WTC11 (cell line): ENCODE data around the gene CCDC116. TPM values are rescaled to one million over a fixed set of nuclear protein-coding genes. Genes with fewer than 3 reads are reported as not detected.

Source experiments
- ATAC-seq: fragments of 200-7000 bp; cut with Tn5 transposase; 2 replicates; pipeline ENCODE4 v1.10.0; 2021; ENCODE audit warnings: mild to moderate bottlenecking, moderate library complexity
- CTCF ChIA-PET: fragments of 300-600 bp; sonication (Branson Sonifier 250); formaldehyde crosslinking; loops from one replicate; lab custom pipeline; 2021; ENCODE audit warnings: antibody characterized with exemption; lab: Charles Lee
- POLR2A ChIA-PET: fragments of 350-600 bp; sonication (Branson Sonifier 250); formaldehyde crosslinking; loops from one replicate; lab custom pipeline; 2021; ENCODE audit warnings: antibody characterized with exemption; lab: Charles Lee
- DNase-seq: peaks from one replicate; pipeline ENCODE4 v3.0.0; 2021; ENCODE audit warnings: low spot score
- H3K27ac Mint-ChIP-seq: 2 replicates; pipeline ENCODE4 v1.8.0; 2021; ENCODE audit warnings: mixed read lengths
- H3K27me3 Mint-ChIP-seq: 2 replicates; pipeline ENCODE4 v1.8.0; 2021; ENCODE audit warnings: low read depth, mild to moderate bottlenecking, moderate library complexity, mixed read lengths
- H3K36me3 Mint-ChIP-seq: 2 replicates; pipeline ENCODE4 v1.8.0; 2021; ENCODE audit warnings: mixed read lengths
- H3K4me1 Mint-ChIP-seq: 2 replicates; pipeline ENCODE4 v1.8.0; 2022; ENCODE audit warnings: mixed read lengths
- H3K4me3 Mint-ChIP-seq: 2 replicates; pipeline ENCODE4 v1.8.0; 2021; ENCODE audit warnings: mild to moderate bottlenecking, moderate library complexity, mixed read lengths
- H3K9me3 Mint-ChIP-seq: 2 replicates; pipeline ENCODE4 v1.8.0; 2021; ENCODE audit warnings: mixed read lengths
- CREM ChIP-seq: sonication (generic); formaldehyde crosslinking; IDR thresholded peaks from 2 replicates; pipeline ENCODE4 v1.8.1; 2022; ENCODE audit warnings: mild to moderate bottlenecking, missing genetic modification reagents, moderate library complexity
- EMX1 ChIP-seq: fragments of 250-450 bp; sonication (Bioruptor Pico); IDR thresholded peaks from 2 replicates; pipeline ENCODE4 v1.8.0; 2021; ENCODE audit warnings: mild to moderate bottlenecking
- JAZF1 ChIP-seq: fragments of 250-450 bp; sonication (Bioruptor Pico); IDR thresholded peaks from 2 replicates; pipeline ENCODE4 v1.9.0; 2021; ENCODE audit warnings: moderate library complexity, mild to moderate bottlenecking, inconsistent platforms
- NR2C2 ChIP-seq: sonication (generic); formaldehyde crosslinking; IDR thresholded peaks from 2 replicates; pipeline ENCODE4 v1.8.0; 2022; ENCODE audit warnings: mild to moderate bottlenecking, missing genetic modification reagents
- PREB ChIP-seq: sonication (generic); formaldehyde crosslinking; IDR thresholded peaks from 2 replicates; pipeline ENCODE4 v1.8.1; 2022; ENCODE audit warnings: mild to moderate bottlenecking, missing genetic modification reagents, moderate library complexity, borderline replicate concordance
- RELA ChIP-seq: sonication (generic); formaldehyde crosslinking; IDR thresholded peaks from 2 replicates; pipeline ENCODE4 v1.8.1; 2022; ENCODE audit warnings: missing genetic modification reagents, mild to moderate bottlenecking, borderline replicate concordance
- STAT6 ChIP-seq: sonication (generic); formaldehyde crosslinking; conservative IDR thresholded peaks from 2 replicates; pipeline ENCODE4 v1.8.1; 2023; ENCODE audit warnings: mild to moderate bottlenecking, low read depth, missing genetic modification reagents, moderate library complexity
- ZBTB21 ChIP-seq: sonication (generic); formaldehyde crosslinking; IDR thresholded peaks from 2 replicates; pipeline ENCODE4 v1.8.1; 2023; ENCODE audit warnings: mild to moderate bottlenecking, missing genetic modification reagents, borderline replicate concordance
- ZBTB43 ChIP-seq: sonication (generic); formaldehyde crosslinking; IDR thresholded peaks from 2 replicates; pipeline ENCODE4 v1.8.1; 2023; ENCODE audit warnings: mild to moderate bottlenecking, missing genetic modification reagents
- ZMAT4 ChIP-seq: fragments of 250-450 bp; sonication (Bioruptor Pico); IDR thresholded peaks from 2 replicates; pipeline ENCODE4 v1.9.0; 2021; ENCODE audit warnings: mild to moderate bottlenecking
- ZNF317 ChIP-seq: sonication (generic); formaldehyde crosslinking; IDR thresholded peaks from 2 replicates; pipeline ENCODE4 v1.8.1; 2023; ENCODE audit warnings: low read depth, mild to moderate bottlenecking, moderate library complexity, missing genetic modification reagents, borderline replicate concordance
- ZNF512 ChIP-seq: sonication (generic); formaldehyde crosslinking; IDR thresholded peaks from 2 replicates; pipeline ENCODE4 v1.8.1; 2022; ENCODE audit warnings: missing genetic modification reagents, borderline replicate concordance
- total RNA-seq: library from RNA; stranded (reverse); gene quantifications from 3 replicates; pipeline ENCODE4 v1.2.3, GENCODE V29; 2021
- TF ChIP-seq, protein P1 (sequence below): fragments of 250-450 bp; sonication (Bioruptor Pico); IDR thresholded peaks from 2 replicates; pipeline ENCODE4 v1.9.0; 2021; ENCODE audit warnings: mild to moderate bottlenecking
- TF ChIP-seq, protein P2 (sequence below): sonication (generic); formaldehyde crosslinking; IDR thresholded peaks from 2 replicates; pipeline ENCODE4 v1.8.1; 2022; ENCODE audit warnings: low read depth, mild to moderate bottlenecking, moderate library complexity, missing genetic modification reagents, borderline replicate concordance
- TF ChIP-seq, protein P3 (sequence below): sonication (generic); formaldehyde crosslinking; IDR thresholded peaks from 2 replicates; pipeline ENCODE4 v1.8.0; 2023; ENCODE audit warnings: mild to moderate bottlenecking, missing genetic modification reagents
- TF ChIP-seq, protein P4 (sequence below): fragments of 200-600 bp; IDR thresholded peaks from 2 replicates; pipeline ENCODE4 v1.8.0; 2022; ENCODE audit warnings: antibody characterized with exemption

Gene CCDC116
- total RNA-seq, 1 experiment from 2014 or later = 0.57 TPM

- ChIA-PET POLR2A (interaction anchor here (1.2 kb wide), 1 partner anchor 44 kb away, joined by 3 read pairs; no protein-coding TSS in a partner anchor), CTCF (interaction anchor here (0.9 to 1.7 kb wide), 3 partner anchors 9 to 44 kb away, joined by 3 to 9 read pairs (median 6); partner anchors contain the start of gene SDF2L1)
- DNase-seq (no peak), ATAC-seq (no peak)
- Mint-ChIP-seq H3K4me1 (peaks cover 18% of the 10 kb centered on the region), H3K9me3 (no peaks in the 10 kb centered on the region), H3K27ac (peak overlapping the region; percentile 54), H3K27me3 (no peaks in the 10 kb centered on the region), H3K4me3 (no peak overlapping the region), H3K36me3 (peaks cover 2% of the 10 kb centered on the region)
- TF ChIP-seq ZBTB21 (CRISPR knock-in tag) (no peak), JAZF1 (no peak), PREB (CRISPR knock-in tag) (no peak), STAT6 (no peak), ZBTB43 (no peak)
Observed at GRCh38 chr22:21602579-21602978, 30.0 kb upstream of the CCDC116 start.

DNA sequence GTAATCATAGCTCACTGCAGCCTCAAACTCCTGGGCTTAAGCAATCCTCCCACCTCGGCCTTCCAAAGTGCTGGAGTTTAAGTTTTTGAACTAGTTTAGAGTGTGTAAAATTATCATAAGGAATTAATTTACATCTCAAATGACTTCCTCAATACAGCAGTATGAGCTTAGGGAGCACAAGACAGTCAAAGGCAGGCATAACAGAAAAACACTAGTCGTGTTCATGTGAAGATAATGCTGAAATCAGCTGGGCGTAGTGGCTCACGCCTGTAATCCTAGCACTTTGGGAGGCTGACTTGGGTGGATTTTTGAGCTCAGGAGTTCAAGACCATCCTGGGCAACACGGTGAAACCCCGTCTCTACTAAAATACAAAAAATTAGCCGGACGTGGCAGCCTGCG is 28.6 kb upstream of the CCDC116 start:
- Mint-ChIP-seq H3K9me3 (no peaks in the 10 kb centered on the region), H3K27me3 (no peaks in the 10 kb centered on the region), H3K4me3 (no peak overlapping the region), H3K4me1 (peaks cover 12% of the 10 kb centered on the region), H3K27ac (no peak overlapping the region), H3K36me3 (peaks cover 2% of the 10 kb centered on the region)
- no peak for ATAC-seq
- CTCF ChIA-PET = interaction anchor here (0.6 to 2.0 kb wide), 6 partner anchors 10 to 43 kb away, joined by 3 to 10 read pairs (median 6); no protein-coding TSS in a partner anchor
- TF ChIP-seq CREM (CRISPR knock-in tag) (no peak), ZNF317 (no peak), RELA (CRISPR knock-in tag) (no peak), EMX1 (CRISPR knock-in tag) (no peak), ZNF512 (CRISPR knock-in tag) (no peak), ZMAT4 (CRISPR knock-in tag) (no peak), NR2C2 (no peak), ZBTB43 (no peak)
- TF ChIP-seq, protein P1, sequence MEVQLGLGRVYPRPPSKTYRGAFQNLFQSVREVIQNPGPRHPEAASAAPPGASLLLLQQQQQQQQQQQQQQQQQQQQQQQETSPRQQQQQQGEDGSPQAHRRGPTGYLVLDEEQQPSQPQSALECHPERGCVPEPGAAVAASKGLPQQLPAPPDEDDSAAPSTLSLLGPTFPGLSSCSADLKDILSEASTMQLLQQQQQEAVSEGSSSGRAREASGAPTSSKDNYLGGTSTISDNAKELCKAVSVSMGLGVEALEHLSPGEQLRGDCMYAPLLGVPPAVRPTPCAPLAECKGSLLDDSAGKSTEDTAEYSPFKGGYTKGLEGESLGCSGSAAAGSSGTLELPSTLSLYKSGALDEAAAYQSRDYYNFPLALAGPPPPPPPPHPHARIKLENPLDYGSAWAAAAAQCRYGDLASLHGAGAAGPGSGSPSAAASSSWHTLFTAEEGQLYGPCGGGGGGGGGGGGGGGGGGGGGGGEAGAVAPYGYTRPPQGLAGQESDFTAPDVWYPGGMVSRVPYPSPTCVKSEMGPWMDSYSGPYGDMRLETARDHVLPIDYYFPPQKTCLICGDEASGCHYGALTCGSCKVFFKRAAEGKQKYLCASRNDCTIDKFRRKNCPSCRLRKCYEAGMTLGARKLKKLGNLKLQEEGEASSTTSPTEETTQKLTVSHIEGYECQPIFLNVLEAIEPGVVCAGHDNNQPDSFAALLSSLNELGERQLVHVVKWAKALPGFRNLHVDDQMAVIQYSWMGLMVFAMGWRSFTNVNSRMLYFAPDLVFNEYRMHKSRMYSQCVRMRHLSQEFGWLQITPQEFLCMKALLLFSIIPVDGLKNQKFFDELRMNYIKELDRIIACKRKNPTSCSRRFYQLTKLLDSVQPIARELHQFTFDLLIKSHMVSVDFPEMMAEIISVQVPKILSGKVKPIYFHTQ (CRISPR knock-in tag) = no peak
- TF ChIP-seq, protein P2, sequence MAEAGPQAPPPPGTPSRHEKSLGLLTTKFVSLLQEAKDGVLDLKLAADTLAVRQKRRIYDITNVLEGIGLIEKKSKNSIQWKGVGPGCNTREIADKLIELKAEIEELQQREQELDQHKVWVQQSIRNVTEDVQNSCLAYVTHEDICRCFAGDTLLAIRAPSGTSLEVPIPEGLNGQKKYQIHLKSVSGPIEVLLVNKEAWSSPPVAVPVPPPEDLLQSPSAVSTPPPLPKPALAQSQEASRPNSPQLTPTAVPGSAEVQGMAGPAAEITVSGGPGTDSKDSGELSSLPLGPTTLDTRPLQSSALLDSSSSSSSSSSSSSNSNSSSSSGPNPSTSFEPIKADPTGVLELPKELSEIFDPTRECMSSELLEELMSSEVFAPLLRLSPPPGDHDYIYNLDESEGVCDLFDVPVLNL (CRISPR knock-in tag) = no peak
- TF ChIP-seq, protein P3, sequence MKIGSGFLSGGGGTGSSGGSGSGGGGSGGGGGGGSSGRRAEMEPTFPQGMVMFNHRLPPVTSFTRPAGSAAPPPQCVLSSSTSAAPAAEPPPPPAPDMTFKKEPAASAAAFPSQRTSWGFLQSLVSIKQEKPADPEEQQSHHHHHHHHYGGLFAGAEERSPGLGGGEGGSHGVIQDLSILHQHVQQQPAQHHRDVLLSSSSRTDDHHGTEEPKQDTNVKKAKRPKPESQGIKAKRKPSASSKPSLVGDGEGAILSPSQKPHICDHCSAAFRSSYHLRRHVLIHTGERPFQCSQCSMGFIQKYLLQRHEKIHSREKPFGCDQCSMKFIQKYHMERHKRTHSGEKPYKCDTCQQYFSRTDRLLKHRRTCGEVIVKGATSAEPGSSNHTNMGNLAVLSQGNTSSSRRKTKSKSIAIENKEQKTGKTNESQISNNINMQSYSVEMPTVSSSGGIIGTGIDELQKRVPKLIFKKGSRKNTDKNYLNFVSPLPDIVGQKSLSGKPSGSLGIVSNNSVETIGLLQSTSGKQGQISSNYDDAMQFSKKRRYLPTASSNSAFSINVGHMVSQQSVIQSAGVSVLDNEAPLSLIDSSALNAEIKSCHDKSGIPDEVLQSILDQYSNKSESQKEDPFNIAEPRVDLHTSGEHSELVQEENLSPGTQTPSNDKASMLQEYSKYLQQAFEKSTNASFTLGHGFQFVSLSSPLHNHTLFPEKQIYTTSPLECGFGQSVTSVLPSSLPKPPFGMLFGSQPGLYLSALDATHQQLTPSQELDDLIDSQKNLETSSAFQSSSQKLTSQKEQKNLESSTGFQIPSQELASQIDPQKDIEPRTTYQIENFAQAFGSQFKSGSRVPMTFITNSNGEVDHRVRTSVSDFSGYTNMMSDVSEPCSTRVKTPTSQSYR (CRISPR knock-in tag) = no peak
- TF ChIP-seq, protein P4, sequence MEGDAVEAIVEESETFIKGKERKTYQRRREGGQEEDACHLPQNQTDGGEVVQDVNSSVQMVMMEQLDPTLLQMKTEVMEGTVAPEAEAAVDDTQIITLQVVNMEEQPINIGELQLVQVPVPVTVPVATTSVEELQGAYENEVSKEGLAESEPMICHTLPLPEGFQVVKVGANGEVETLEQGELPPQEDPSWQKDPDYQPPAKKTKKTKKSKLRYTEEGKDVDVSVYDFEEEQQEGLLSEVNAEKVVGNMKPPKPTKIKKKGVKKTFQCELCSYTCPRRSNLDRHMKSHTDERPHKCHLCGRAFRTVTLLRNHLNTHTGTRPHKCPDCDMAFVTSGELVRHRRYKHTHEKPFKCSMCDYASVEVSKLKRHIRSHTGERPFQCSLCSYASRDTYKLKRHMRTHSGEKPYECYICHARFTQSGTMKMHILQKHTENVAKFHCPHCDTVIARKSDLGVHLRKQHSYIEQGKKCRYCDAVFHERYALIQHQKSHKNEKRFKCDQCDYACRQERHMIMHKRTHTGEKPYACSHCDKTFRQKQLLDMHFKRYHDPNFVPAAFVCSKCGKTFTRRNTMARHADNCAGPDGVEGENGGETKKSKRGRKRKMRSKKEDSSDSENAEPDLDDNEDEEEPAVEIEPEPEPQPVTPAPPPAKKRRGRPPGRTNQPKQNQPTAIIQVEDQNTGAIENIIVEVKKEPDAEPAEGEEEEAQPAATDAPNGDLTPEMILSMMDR = no peak
- TF ChIP-seq, all 79 proteins: peak for 0
- no peak for DNase-seq
- POLR2A ChIA-PET = no interaction called here
